Fibroblast of lung (primary cell): ENCODE results near the gene CMSS1. TPM values are rescaled to one million over a fixed set of nuclear protein-coding genes. Genes with fewer than 3 reads are reported as not detected.

Source experiments
- DNase-seq, 2 donors: peaks; one replicate each; pipeline versions ENCODE4 v3.0.0 to v3.0.0-alpha.2; 2010; ENCODE audit warnings: low read depth in 2 of 2
- H2AFZ ChIP-seq: 2 replicates; pipeline ENCODE4 v1.5.1; 2012; ENCODE audit warnings: low read length, control low read depth, inconsistent platforms
- H3K27ac ChIP-seq: 2 replicates; pipeline ENCODE4 v1.5.1; 2011; ENCODE audit warnings: low read length, control low read depth; ENCODE audit not compliant: insufficient read depth
- H3K27me3 ChIP-seq: 2 replicates; pipeline ENCODE4 v1.5.1; 2011; ENCODE audit warnings: mild to moderate bottlenecking, low read length; ENCODE audit not compliant: control insufficient read depth, insufficient read depth
- H3K36me3 ChIP-seq: 2 replicates; pipeline ENCODE4 v1.5.1; 2011; ENCODE audit warnings: low read length; ENCODE audit not compliant: control insufficient read depth, insufficient read depth
- H3K4me1 ChIP-seq: 2 replicates; pipeline ENCODE4 v1.5.1; 2011; ENCODE audit warnings: low read length; ENCODE audit not compliant: control insufficient read depth, insufficient read depth; ENCODE audit errors: extremely low read depth
- H3K4me2 ChIP-seq: 2 replicates; pipeline ENCODE4 v1.5.1; 2011; ENCODE audit warnings: low read length, control low read depth; ENCODE audit not compliant: insufficient read depth; ENCODE audit errors: extremely low read depth
- H3K4me3 ChIP-seq, 4 experiments: fragments of 200-600 bp in 1 of 4; sonication (generic) in 1 of 4; replicated peaks in 1 of 4; 2 replicates each; pipeline ENCODE4 v1.5.1; 2011 to 2016; ENCODE audit warnings: low read length in 4 of 4, low read depth in 3 of 4, mild to moderate bottlenecking in 3 of 4, control low read depth in 2 of 4, inconsistent platforms in 1 of 4, mixed read lengths in 1 of 4; ENCODE audit not compliant: insufficient read depth in 1 of 4; ENCODE audit errors: control extremely low read depth in 1 of 4
- H3K79me2 ChIP-seq: 2 replicates; pipeline ENCODE4 v1.5.1; 2012; ENCODE audit warnings: mild to moderate bottlenecking, low read length, inconsistent platforms; ENCODE audit not compliant: control insufficient read depth, insufficient read depth
- H3K9ac ChIP-seq: 2 replicates; pipeline ENCODE4 v1.5.1; 2011; ENCODE audit warnings: mild to moderate bottlenecking, low read length, control low read depth; ENCODE audit not compliant: insufficient read depth
- H3K9me3 ChIP-seq: 2 replicates; pipeline ENCODE4 v1.5.1; 2012; ENCODE audit warnings: low read depth, low read length; ENCODE audit not compliant: control insufficient read depth, insufficient read depth
- H4K20me1 ChIP-seq: 2 replicates; pipeline ENCODE4 v1.5.1; 2011; ENCODE audit warnings: low read length; ENCODE audit not compliant: control insufficient read depth, insufficient read depth; ENCODE audit errors: extremely low read depth
- CTCF ChIP-seq, 2 donors: IDR thresholded peaks in 1 of 2; conservative IDR thresholded peaks in 1 of 2; 1 replicate in 1 of 2; 2 replicates in 1 of 2; pipeline ENCODE4 v1.5.1; 2011 to 2012; ENCODE audit warnings: low read length in 2 of 2, control low read depth in 1 of 2, inconsistent platforms in 1 of 2, low read depth in 1 of 2, mild to moderate bottlenecking in 1 of 2
- EZH2 ChIP-seq: IDR thresholded peaks from 2 replicates; pipeline ENCODE4 v1.5.1; 2012; ENCODE audit warnings: low read length, control low read depth, mild to moderate bottlenecking; ENCODE audit errors: missing control alignments
- polyA plus RNA-seq, 2 donors: library from polyadenylated mRNA; depleted of rRNA in 1 of 2; stranded (reverse) in 1 of 2; unstranded in 1 of 2; fragments of >200 nt; gene quantifications; 2 replicates each; pipeline ENCODE4 v1.2.1, GENCODE V29; 2011 to 2012; ENCODE audit warnings: missing spikeins in 1 of 2
- total RNA-seq: library from RNA; depleted of rRNA; stranded (reverse); fragments of >200 nt; gene quantifications from 2 replicates; pipeline ENCODE4 v1.2.1, GENCODE V29; 2014

Gene CMSS1
- total and polyA plus RNA-seq, 2 donors (not counting 1 experiment from before 2014, with no cell fraction given) = 6.9 to 13.2 TPM

DNA sequence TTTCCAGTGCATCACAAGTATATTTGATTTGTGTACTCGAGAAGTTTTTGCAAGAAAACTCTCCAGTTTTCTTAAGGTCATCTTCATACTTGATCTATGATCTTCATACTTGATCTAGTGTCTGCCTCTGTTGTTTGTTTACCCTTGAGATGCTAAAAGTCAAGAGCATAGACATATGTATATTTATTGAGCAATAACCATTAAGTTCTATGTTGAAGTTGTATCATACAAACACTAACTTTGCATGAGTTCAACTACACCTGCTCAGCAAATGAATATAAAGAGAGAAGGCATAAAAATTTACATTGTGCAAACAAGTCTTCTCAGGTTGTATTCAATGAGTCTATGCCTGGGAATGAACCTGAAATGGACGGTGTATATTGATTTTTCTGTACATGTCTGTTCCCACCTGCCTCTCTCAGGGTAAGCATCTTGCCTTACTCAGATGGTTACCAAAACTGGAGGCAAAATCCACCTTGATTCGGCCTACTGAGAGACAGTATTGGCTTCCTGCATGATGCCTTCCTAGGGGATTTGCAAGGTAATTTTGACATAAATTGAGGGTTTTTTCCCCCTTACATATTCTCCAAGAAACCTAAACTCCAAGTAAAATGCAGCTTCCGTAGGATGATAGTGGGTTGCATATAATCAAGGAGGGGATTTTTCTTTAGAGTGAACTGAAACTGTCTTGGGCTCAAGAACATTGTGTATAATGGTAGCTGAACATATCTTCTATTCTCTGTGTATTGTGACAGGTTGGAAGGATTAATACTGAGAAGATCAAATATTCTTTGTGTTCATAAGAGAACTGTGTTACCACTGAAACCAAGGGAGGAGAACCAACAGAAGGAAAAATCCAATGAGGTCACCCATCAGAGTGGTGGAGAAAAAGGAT, 186.2 kb downstream of the CMSS1 start:
- H3K79me2 ChIP-seq = no peaks in the 10 kb centered on the region
- H3K9me3 ChIP-seq = no peaks in the 10 kb centered on the region
- no peak overlapping the region for H3K27ac ChIP-seq
- no peaks in the 10 kb centered on the region for H3K27me3 ChIP-seq
- no peak overlapping the region for H3K9ac ChIP-seq
- H3K4me3 ChIP-seq = no peak overlapping the region
- peaks cover 12% of the 10 kb centered on the region for H3K4me1 ChIP-seq
- no peaks in the 10 kb centered on the region for H3K36me3 ChIP-seq
- DNase-seq = no peak
- no peak overlapping the region for H2AFZ ChIP-seq
- no peak overlapping the region for H3K4me2 ChIP-seq
- no peak for TF ChIP-seq CTCF (conservative IDR thresholded peaks at IDR 0.05 in 1 of 2, IDR thresholded peaks at IDR 0.05 in 1 of 2; ENCODE audit: low read depth in 1 of 2, low read length in 2 of 2)
- no peak for TF ChIP-seq EZH2
- H4K20me1 ChIP-seq = no peaks in the 10 kb centered on the region

DNA sequence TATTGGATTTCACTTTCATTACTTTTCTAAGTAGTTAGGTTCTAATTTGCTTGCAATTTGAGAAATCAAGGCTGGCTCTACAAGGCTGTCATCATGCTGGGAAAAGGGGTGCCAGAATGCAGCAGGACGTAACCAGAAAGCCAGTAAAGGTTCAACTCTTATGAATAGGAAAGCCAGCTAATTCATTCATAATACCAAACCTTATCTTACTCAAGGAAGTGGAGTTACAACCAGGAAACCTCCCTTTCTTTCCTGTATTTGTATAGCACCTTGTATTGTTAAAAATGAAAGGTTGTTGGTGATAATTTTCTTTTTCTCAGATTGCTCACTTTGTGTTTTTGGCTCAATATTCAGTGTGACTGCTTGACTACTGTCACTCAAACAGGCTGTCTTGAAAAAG, 187.3 kb downstream of the CMSS1 start:
- TF ChIP-seq EZH2 (no peak), CTCF (conservative IDR thresholded peaks at IDR 0.05 in 1 of 2, IDR thresholded peaks at IDR 0.05 in 1 of 2; ENCODE audit: low read depth in 1 of 2, low read length in 2 of 2) (no peak)
- Histone ChIP-seq H3K4me1 (peaks cover 12% of the 10 kb centered on the region), H3K27me3 (no peaks in the 10 kb centered on the region), H3K36me3 (no peaks in the 10 kb centered on the region), H3K4me3 (no peak overlapping the region), H4K20me1 (no peaks in the 10 kb centered on the region), H3K9me3 (no peaks in the 10 kb centered on the region), H3K4me2 (no peak overlapping the region), H3K79me2 (no peaks in the 10 kb centered on the region), H3K27ac (no peak overlapping the region), H2AFZ (no peak overlapping the region), H3K9ac (no peak overlapping the region)
- no peak for DNase-seq

GRCh38 chr3:100005665-100006393, 188.2 kb downstream of the CMSS1 start:
- DNase-seq = no peak

More at GRCh38 chr3:100005665-100006393, 188.2 kb downstream of the CMSS1 start:
- no peak overlapping the region for H3K4me2 ChIP-seq
- no peaks in the 10 kb centered on the region for H4K20me1 ChIP-seq
- H3K79me2 ChIP-seq = no peaks in the 10 kb centered on the region
- H3K27me3 ChIP-seq = no peaks in the 10 kb centered on the region
- H3K27ac ChIP-seq = no peak overlapping the region
- H3K9me3 ChIP-seq = no peaks in the 10 kb centered on the region
- H3K9ac ChIP-seq = no peak overlapping the region
- TF ChIP-seq CTCF (conservative IDR thresholded peaks at IDR 0.05 in 1 of 2, IDR thresholded peaks at IDR 0.05 in 1 of 2; ENCODE audit: low read depth in 1 of 2, low read length in 2 of 2) (no peak), EZH2 (no peak)
- H3K36me3 ChIP-seq = no peaks in the 10 kb centered on the region
- H3K4me1 ChIP-seq = peaks cover 12% of the 10 kb centered on the region
- no peak overlapping the region for H2AFZ ChIP-seq
- no peak overlapping the region for H3K4me3 ChIP-seq
